IMR-90 (cell line): ENCODE data around the gene NEUROD4. TPM values are rescaled to one million over a fixed set of nuclear protein-coding genes. Genes with fewer than 3 reads are reported as not detected.

Experiments used
- ATAC-seq: fragments of 200-7000 bp; cut with Tn5 transposase; 2 replicates; pipeline ENCODE4 v1.9.1; 2020; ENCODE audit warnings: low read depth, mild to moderate bottlenecking, moderate library complexity
- BruUV-seq: library from RNA; stranded (reverse); fragments of 400-500 nt; replicated peaks from 2 replicates; lab custom pipeline; 2021; lab: Mats Ljungman, UMichigan
- CTCF ChIA-PET: fragments of 300-600 bp; formaldehyde crosslinking; extraction: SDS; loops from one replicate; lab custom pipeline; 2021; ENCODE audit warnings: antibody characterized with exemption; lab: Yijun Ruan, JAX
- POLR2A ChIA-PET: fragments of 300-600 bp; sonication (Branson Sonifier 250); formaldehyde crosslinking; loops from one replicate; lab custom pipeline; 2022; ENCODE audit warnings: antibody characterized with exemption; ENCODE audit not compliant: unreplicated experiment; lab: Charles Lee
- DNase-seq: peaks from one replicate; pipeline ENCODE4 v3.0.0; 2013
- H2AFZ ChIP-seq: replicated peaks from 2 replicates; pipeline ENCODE3; 2013; ENCODE audit warnings: low read length, mild to moderate bottlenecking; ENCODE audit not compliant: poor library complexity
- H2AK5ac ChIP-seq: 2 replicates; pipeline ENCODE4 v1.6.1; 2013; ENCODE audit warnings: low read depth, low read length, inconsistent platforms
- H2AK9ac ChIP-seq: replicated peaks from 2 replicates; pipeline ENCODE3; 2013; ENCODE audit warnings: mild to moderate bottlenecking, low read depth, low read length, moderate library complexity; ENCODE audit not compliant: poor library complexity
- H2BK120ac ChIP-seq: 2 replicates; pipeline ENCODE4 v1.6.1; 2013; ENCODE audit warnings: low read depth, low read length, inconsistent platforms
- H2BK15ac ChIP-seq: 3 replicates; pipeline ENCODE4 v1.6.1; 2013; ENCODE audit warnings: low read depth, low read length, inconsistent platforms
- H2BK20ac ChIP-seq: 2 replicates; pipeline ENCODE4 v1.6.1; 2013; ENCODE audit warnings: low read depth, mild to moderate bottlenecking, inconsistent platforms, low read length, moderate library complexity
- H2BK5ac ChIP-seq: 2 replicates; pipeline ENCODE4 v1.6.1; 2013; ENCODE audit warnings: mild to moderate bottlenecking, low read depth, low read length, inconsistent platforms; ENCODE audit not compliant: poor library complexity, severe bottlenecking
- H3K14ac ChIP-seq: replicated peaks from 2 replicates; pipeline ENCODE4 v1.6.1; 2013; ENCODE audit warnings: low read depth, low read length, inconsistent platforms
- H3K18ac ChIP-seq: 2 replicates; pipeline ENCODE4 v1.6.1; 2013; ENCODE audit warnings: low read depth, low read length, control low read depth
- H3K23ac ChIP-seq: 2 replicates; pipeline ENCODE4 v1.6.1; 2013; ENCODE audit warnings: low read depth, low read length, inconsistent platforms
- H3K27ac ChIP-seq: 2 replicates; pipeline ENCODE4 v1.5.1; 2013; ENCODE audit warnings: mild to moderate bottlenecking, control low read depth, low read length; ENCODE audit not compliant: insufficient read depth
- H3K27me3 ChIP-seq: 2 replicates; pipeline ENCODE4 v1.6.1; 2013; ENCODE audit warnings: low read length; ENCODE audit not compliant: control insufficient read depth, insufficient read depth
- H3K36me3 ChIP-seq: 2 replicates; pipeline ENCODE4 v1.6.1; 2013; ENCODE audit warnings: low read length, mixed read lengths; ENCODE audit not compliant: control insufficient read depth, insufficient read depth
- H3K4ac ChIP-seq: 2 replicates; pipeline ENCODE4 v1.6.1; 2013; ENCODE audit warnings: low read depth, low read length, inconsistent platforms
- H3K4me1 ChIP-seq: 2 replicates; pipeline ENCODE4 v1.6.1; 2013; ENCODE audit warnings: low read length, mixed read lengths; ENCODE audit not compliant: control insufficient read depth, insufficient read depth
- H3K4me2 ChIP-seq: 2 replicates; pipeline ENCODE4 v1.6.1; 2013; ENCODE audit warnings: low read depth, mild to moderate bottlenecking, control low read depth, low read length, moderate library complexity
- H3K4me3 ChIP-seq: 2 replicates; pipeline ENCODE4 v1.5.1; 2013; ENCODE audit warnings: low read depth, mild to moderate bottlenecking, control low read depth, low read length, moderate library complexity; ENCODE audit not compliant: insufficient read depth
- H3K56ac ChIP-seq: 2 replicates; pipeline ENCODE4 v1.6.1; 2013; ENCODE audit warnings: low read length, inconsistent platforms; ENCODE audit not compliant: insufficient read depth; ENCODE audit errors: extremely low read depth
- H3K79me1 ChIP-seq, 2 experiments: 2 replicates each; pipeline ENCODE4 v1.6.1; 2013; ENCODE audit warnings: low read length in 2 of 2, inconsistent platforms in 1 of 2, low read depth in 1 of 2
- H3K9ac ChIP-seq: 2 replicates; pipeline ENCODE4 v1.6.1; 2013; ENCODE audit warnings: low read depth, low read length, control low read depth
- H3K9me1 ChIP-seq: 2 replicates; pipeline ENCODE4 v1.6.1; 2013; ENCODE audit warnings: low read length, inconsistent platforms; ENCODE audit not compliant: insufficient read depth
- H3K9me3 ChIP-seq: 2 replicates; pipeline ENCODE4 v1.6.1; 2013; ENCODE audit warnings: low read length; ENCODE audit not compliant: control insufficient read depth, insufficient read depth
- H4K20me1 ChIP-seq: 2 replicates; pipeline ENCODE4 v1.6.1; 2013; ENCODE audit warnings: low read length, inconsistent platforms; ENCODE audit not compliant: insufficient read depth
- H4K5ac ChIP-seq: 2 replicates; pipeline ENCODE4 v1.6.1; 2013; ENCODE audit warnings: mild to moderate bottlenecking, low read depth, low read length, control low read depth
- H4K8ac ChIP-seq, 2 experiments: 2 replicates each; pipeline ENCODE4 v1.6.1; 2013; ENCODE audit warnings: low read depth in 2 of 2, low read length in 2 of 2, control low read depth in 1 of 2, inconsistent platforms in 1 of 2
- H4K91ac ChIP-seq: 2 replicates; pipeline ENCODE4 v1.6.1; 2013; ENCODE audit warnings: low read depth, low read length, inconsistent platforms; ENCODE audit not compliant: insufficient read depth
- BHLHE40 ChIP-seq: fragments of 150-350 bp; IDR thresholded peaks from 2 replicates; pipeline ENCODE4 v1.6.1; 2016; ENCODE audit warnings: mild to moderate bottlenecking, low read depth, low read length
- CHD1 ChIP-seq: IDR thresholded peaks from 2 replicates; pipeline ENCODE4 v1.6.1; 2012; ENCODE audit warnings: low read depth, low read length, improper control_type of control experiment
- MAFK ChIP-seq: IDR thresholded peaks from 2 replicates; pipeline ENCODE4 v1.6.1; 2012; ENCODE audit warnings: low read depth, low read length, improper control_type of control experiment
- MAZ ChIP-seq: IDR thresholded peaks from 2 replicates; pipeline ENCODE4 v1.6.1; 2012; ENCODE audit warnings: low read depth, mild to moderate bottlenecking, low read length, improper control_type of control experiment, moderate library complexity, borderline replicate concordance
- NFE2L2 ChIP-seq: fragments of 150-350 bp; IDR thresholded peaks from 2 replicates; pipeline ENCODE4 v1.6.1; 2016; ENCODE audit warnings: low read depth, mild to moderate bottlenecking, low read length
- RAD21 ChIP-seq: IDR thresholded peaks from 2 replicates; pipeline ENCODE4 v1.6.1; 2012; ENCODE audit warnings: low read length, improper control_type of control experiment
- RCOR1 ChIP-seq: IDR thresholded peaks from 2 replicates; pipeline ENCODE4 v1.6.1; 2012; ENCODE audit warnings: mild to moderate bottlenecking, low read length, improper control_type of control experiment; ENCODE audit not compliant: insufficient replicate concordance
- RFX5 ChIP-seq: IDR thresholded peaks from 2 replicates; pipeline ENCODE4 v1.8.0; 2012; ENCODE audit warnings: low read depth, mild to moderate bottlenecking, low read length, moderate library complexity
- SMC3 ChIP-seq: fragments of 150-350 bp; IDR thresholded peaks from 2 replicates; pipeline ENCODE4 v1.6.1; 2016; ENCODE audit warnings: low read depth, mild to moderate bottlenecking, antibody characterized with exemption, low read length, moderate library complexity
- WGBS, 2 experiments: methylation state at CpG; one replicate each; pipeline versions ENCODE4 v1.1.5 to v1.1.7; 2013; ENCODE audit warnings: missing lambda C conversion rate in 2 of 2; ENCODE audit not compliant: insufficient read length in 1 of 2; ENCODE audit errors: extremely low coverage in 2 of 2; 5-methylcytosine and 5-hydroxymethylcytosine counted together
- dilution Hi-C: fragments of 300-500 bp; cut with HindIII; formaldehyde crosslinking; loops from one replicate; pipeline ENCODE4 v1.14.3; 2018; ENCODE audit warnings: low sequenced_read_pairs; ENCODE audit not compliant: unreplicated experiment
- in situ Hi-C: fragments of 300-500 bp; cut with MboI; formaldehyde crosslinking; loops from 3 replicates; pipeline ENCODE4 v1.14.3; 2019; ENCODE audit warnings: low sequenced_read_pairs, inconsistent platforms, mixed read lengths
- intact Hi-C: fragments of 100-400 bp; cut with micrococcal nuclease; formaldehyde crosslinking; loops from 2 replicates; pipeline ENCODE4 v1.10.0; 2022
- polyA plus RNA-seq, 3 experiments: library from polyadenylated mRNA; depleted of rRNA; stranded (reverse); fragments of >200 nt; gene quantifications; 2 replicates each; pipeline ENCODE4 v1.2.3, GENCODE V29; 2012; ENCODE audit warnings: low replicate concordance in 1 of 3
- total RNA-seq: library from RNA; depleted of rRNA; stranded (reverse); fragments of >200 nt; gene quantifications from 2 replicates; pipeline ENCODE4 v1.2.3, GENCODE V29; 2012
- TF ChIP-seq, protein P1 (sequence below): fragments of 150-350 bp; IDR thresholded peaks from 2 replicates; pipeline ENCODE4 v1.6.1; 2016; ENCODE audit warnings: low read depth, mild to moderate bottlenecking, low read length, moderate library complexity, borderline replicate concordance
- TF ChIP-seq, protein P2 (sequence below): fragments of 150-350 bp; IDR thresholded peaks from 2 replicates; pipeline ENCODE4 v1.6.1; 2017; ENCODE audit warnings: mild to moderate bottlenecking, antibody characterized with exemption, low read length, low read depth

NEUROD4 gene
- total and polyA plus RNA-seq, 2 of the 4 experiments (the other 2 are of a cell fraction), result not detected

GRCh38 chr12:54970741-54971140 is 49.0 kb upstream of the NEUROD4 start:
- POLR2A ChIA-PET, result no interaction called here
- no CpG with 5 or more reads among the region's 3 CpGs for WGBS, 2 experiments
- no peak overlapping the region for H2AFZ ChIP-seq
- H2AK5ac ChIP-seq, result no peak overlapping the region
- H3K4me2 ChIP-seq, result no peak overlapping the region
- H3K27ac ChIP-seq, result no peak overlapping the region
- H4K5ac ChIP-seq, result no peak overlapping the region
- no peak for ATAC-seq
- H3K56ac ChIP-seq, result no peak overlapping the region
- H2BK15ac ChIP-seq, result no peak overlapping the region
- in situ Hi-C loops (no loop called here), intact Hi-C loops (no loop called here), dilution Hi-C loops (no loop called here)
- CTCF ChIA-PET, result interaction anchor here (0.9 kb wide), 1 partner anchor 23 kb away, joined by 3 read pairs; no protein-coding TSS in a partner anchor
- no peak overlapping the region for H3K9ac ChIP-seq
- no peaks in the 10 kb centered on the region for H3K79me1 ChIP-seq
- H4K8ac ChIP-seq, result no peak overlapping the region
- H2BK5ac ChIP-seq, result no peak overlapping the region
- H3K9me1 ChIP-seq, result no peaks in the 10 kb centered on the region
- no peaks in the 10 kb centered on the region for H3K4me1 ChIP-seq
- H3K4me3 ChIP-seq, result no peak overlapping the region
- no peak overlapping the region for H3K14ac ChIP-seq
- H2BK20ac ChIP-seq, result no peak overlapping the region
- H2AK9ac ChIP-seq, result no peak overlapping the region
- no peak overlapping the region for H3K18ac ChIP-seq
- no peak overlapping the region for H3K23ac ChIP-seq
- H4K91ac ChIP-seq, result no peak overlapping the region
- H3K36me3 ChIP-seq, result no peaks in the 10 kb centered on the region
- peaks cover 1% of the 10 kb centered on the region; the same call in 1 of the 2 replicates for H3K27me3 ChIP-seq
- no peak for DNase-seq
- no peaks in the 10 kb centered on the region for H4K20me1 ChIP-seq
- no peaks in the 10 kb centered on the region for H3K9me3 ChIP-seq
- no peak for TF ChIP-seq BHLHE40
- TF ChIP-seq NFE2L2, result no peak
- no peak for TF ChIP-seq RFX5
- TF ChIP-seq MAFK, result no peak
- TF ChIP-seq RAD21, result no peak
- no peak for TF ChIP-seq SMC3
- TF ChIP-seq RCOR1, result no peak
- TF ChIP-seq MAZ, result no peak
- TF ChIP-seq, protein P1, sequence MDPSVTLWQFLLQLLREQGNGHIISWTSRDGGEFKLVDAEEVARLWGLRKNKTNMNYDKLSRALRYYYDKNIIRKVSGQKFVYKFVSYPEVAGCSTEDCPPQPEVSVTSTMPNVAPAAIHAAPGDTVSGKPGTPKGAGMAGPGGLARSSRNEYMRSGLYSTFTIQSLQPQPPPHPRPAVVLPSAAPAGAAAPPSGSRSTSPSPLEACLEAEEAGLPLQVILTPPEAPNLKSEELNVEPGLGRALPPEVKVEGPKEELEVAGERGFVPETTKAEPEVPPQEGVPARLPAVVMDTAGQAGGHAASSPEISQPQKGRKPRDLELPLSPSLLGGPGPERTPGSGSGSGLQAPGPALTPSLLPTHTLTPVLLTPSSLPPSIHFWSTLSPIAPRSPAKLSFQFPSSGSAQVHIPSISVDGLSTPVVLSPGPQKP, result no peak
- TF ChIP-seq CHD1, result no peak
- TF ChIP-seq, protein P2, sequence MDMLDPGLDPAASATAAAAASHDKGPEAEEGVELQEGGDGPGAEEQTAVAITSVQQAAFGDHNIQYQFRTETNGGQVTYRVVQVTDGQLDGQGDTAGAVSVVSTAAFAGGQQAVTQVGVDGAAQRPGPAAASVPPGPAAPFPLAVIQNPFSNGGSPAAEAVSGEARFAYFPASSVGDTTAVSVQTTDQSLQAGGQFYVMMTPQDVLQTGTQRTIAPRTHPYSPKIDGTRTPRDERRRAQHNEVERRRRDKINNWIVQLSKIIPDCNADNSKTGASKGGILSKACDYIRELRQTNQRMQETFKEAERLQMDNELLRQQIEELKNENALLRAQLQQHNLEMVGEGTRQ, result no peak
- no TSS peak for BruUV-seq
- H3K4ac ChIP-seq, result no peak overlapping the region
- no peak overlapping the region for H2BK120ac ChIP-seq
